GM21515 (cell line): ENCODE measurements around the gene SLC37A4.

Source experiments
- ATAC-seq: cut with Tn5 transposase; IDR thresholded peaks from one replicate; pipeline ENCODE4 v1.9.1; 2021; ENCODE audit not compliant: unreplicated experiment

Gene SLC37A4

GRCh38 chr11:118979434-118979833 lies 51.2 kb downstream of the SLC37A4 start:
- ATAC-seq: no peak

DNA sequence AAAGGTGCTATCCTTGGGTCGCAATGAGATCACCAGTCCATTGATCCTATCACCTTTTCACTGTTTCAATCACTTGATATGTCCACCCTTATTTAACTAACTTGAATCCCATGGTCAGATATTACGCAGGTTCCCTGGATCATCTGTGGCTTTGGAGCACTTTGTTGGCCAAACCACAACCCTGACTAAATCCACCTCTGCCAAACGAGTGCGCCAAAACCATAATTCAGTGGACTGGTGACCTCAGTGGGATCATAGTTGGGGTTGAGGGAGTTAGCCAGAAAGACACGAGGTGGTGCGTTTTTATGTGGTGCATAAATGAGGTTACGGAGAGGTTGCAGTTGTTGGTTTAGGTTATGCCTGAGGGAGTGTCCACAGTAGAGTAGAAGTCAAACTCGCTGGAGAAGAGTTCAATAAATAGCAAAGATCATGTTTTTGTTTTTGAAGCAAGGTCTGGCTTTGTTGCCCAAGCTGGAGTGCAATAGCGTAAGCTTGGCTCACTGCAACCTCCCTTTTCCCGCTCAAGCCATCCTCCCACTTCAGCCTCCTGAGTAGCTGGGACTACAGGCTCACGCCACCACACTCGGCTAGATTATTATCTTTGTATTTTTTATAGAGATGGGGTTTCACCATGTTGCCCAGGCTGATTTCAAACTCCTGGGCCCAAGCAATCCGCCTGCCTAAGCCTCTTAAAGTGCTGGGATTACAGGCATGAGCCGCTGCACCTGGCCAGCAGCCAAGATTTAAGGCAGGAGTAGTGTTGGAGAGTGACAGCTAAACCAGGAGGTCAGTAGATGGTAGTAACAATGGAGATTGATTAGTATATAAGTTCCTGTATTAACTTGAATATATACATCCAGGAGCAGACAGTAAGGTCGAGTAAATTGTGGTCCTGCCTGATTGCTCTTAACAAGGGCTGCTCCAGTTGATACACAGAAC lies 54.6 kb downstream of the SLC37A4 start:
- ATAC-seq: no peak
